C4-2B (cell line): ENCODE measurements around the gene KLF11.

ENCODE experiments used
- CTCF ChIP-seq: fragments of 450-650 bp; conservative IDR thresholded peaks from 2 replicates; pipeline ENCODE4 v1.5.1; 2017; ENCODE audit warnings: mild to moderate bottlenecking
- ZFX ChIP-seq: fragments of 450-650 bp; IDR thresholded peaks from 2 replicates; pipeline ENCODE4 v1.6.1; 2017

DNA sequence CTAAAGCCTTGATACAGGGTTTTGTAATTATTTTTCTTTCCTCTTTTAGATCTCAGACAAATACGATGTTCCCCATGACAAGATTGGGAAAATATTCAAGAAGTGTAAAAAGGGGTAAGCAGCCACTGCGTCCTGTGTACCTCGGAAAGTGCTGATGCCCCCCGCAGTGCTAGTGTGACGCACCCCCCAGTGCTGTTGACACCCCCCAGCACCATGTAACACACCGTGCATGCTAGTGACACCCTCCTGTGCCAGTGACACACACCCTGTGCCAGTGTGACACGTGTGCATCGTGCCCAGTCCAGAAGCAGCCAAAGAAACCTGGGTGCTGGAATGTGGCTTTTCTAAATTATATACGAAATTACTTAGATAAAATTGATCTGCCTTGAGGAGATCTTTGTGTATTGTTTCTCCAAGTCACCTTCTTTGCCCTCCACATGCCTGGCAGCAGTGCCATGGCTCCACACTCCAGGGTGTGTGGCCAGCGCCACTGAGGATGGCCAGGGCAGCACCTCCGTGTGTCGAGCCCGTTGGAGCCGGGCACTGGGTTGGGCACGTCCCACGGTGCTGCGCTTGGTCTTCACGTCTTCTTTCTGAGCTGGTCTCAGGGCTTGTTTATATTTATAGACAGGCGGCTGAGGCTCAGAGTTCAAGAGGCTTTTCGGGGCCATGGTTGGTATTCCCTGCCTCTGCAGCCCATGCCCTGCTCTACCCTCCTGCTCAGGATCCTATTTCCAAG lies 44.3 kb upstream of the KLF11 start:
- TF ChIP-seq CTCF: no peak
- no peak for TF ChIP-seq ZFX
